HS-27A (cell line): Measurements from ENCODE around the gene UGT1A10.
"Not testable (repeated sequence)": the region's sequence is repeated elsewhere in the genome, so short reads cannot be mapped to it uniquely, and the experiment has no call there.

Source experiments
- DNase-seq: peaks from one replicate; pipeline ENCODE4 v3.0.0-alpha.2; 2012; ENCODE audit warnings: low read depth, missing footprints

UGT1A10 gene

DNA sequence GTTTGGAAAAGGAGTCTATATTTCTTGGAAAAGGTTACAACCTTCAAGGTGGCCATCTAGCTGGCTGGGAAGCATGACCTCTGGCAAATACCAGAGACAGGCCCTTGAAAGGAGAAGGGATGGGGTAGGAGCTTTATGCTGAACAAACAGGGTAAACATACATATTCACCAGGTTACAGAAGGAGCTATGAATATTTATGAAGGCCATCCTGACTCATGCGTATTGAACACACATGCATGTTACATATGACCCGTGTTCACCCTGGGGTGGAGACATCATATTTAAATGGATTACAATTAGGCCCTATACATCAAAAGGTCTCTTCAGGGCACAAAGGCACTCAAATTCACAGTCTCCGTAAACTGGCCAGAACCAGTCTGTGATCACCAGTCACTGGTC, 19.7 kb downstream of the UGT1A10 start:
- not testable (repeated sequence) for DNase-seq

GRCh38 chr2:233656443-233656842, 20.2 kb downstream of the UGT1A10 start:
- DNase-seq = no peak

DNA sequence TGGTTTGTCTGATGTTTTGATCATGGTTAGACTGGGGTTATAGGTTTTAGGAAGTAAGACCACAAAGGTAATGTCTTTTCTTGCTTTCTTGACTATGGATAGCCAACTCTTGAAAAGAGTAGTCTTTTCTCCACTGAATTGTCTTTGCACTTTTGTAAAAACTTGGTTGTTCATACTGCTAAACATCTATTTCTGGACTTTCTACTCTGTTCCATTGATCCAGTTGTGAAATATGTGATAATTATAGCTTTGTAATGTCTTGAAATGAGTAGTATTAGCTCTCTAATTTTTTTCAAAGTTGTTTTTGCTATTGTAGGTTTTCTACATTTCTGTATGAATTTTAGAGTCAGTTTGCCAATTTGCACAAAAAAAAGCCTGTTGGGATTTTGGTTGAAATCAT, 22.4 kb downstream of the UGT1A10 start:
- no peak for DNase-seq

DNA sequence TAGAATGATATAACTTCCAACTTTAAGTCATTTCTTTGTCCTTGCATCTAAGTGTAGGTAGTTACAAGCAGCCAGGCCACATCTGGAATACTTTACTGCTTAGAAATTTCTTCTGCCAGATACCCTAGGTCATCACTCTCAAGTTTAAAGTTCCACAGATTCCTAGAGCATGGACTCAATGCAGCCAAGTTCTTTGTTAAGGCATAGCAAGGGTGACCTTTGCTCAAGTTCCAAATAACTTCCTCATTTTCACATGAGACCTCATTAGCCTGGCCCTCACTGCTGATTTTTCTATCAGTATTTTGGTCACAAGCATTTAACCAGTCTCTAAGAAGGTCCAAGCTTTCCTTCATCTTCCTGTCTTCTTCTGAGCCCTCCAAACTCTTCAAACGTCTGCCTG, 27.7 kb downstream of the UGT1A10 start:
- DNase-seq = no peak

DNA sequence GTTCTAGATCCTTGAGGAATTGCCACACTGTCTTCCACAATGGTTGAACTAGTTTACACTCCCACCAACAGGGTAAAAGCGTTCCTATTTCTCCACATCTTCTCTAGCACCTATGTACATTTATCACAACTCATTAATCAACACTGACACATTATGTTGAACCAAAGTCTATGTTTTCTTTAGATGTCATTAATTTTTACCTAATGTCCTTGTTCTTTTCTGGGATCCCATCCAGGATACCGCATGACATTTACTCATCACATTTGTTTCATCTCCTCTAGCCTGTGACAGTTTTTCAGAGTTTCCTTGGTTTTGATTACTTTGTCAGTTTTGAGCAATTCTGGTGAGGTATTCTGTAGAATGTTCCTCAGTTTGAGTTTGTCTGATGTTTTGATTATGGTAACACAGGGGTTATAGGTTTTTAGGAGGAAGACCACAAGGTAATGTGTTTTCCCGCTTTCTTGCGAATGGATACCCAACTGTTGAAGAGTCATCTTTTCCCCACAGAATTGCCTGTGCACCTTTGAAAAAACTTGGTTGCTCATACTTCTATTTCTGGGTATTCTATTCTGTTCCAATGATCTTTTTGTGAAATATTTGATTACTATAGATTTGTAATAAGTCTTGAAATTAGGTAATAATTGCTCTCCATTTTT, 32.5 kb downstream of the UGT1A10 start:
- no peak for DNase-seq

DNA sequence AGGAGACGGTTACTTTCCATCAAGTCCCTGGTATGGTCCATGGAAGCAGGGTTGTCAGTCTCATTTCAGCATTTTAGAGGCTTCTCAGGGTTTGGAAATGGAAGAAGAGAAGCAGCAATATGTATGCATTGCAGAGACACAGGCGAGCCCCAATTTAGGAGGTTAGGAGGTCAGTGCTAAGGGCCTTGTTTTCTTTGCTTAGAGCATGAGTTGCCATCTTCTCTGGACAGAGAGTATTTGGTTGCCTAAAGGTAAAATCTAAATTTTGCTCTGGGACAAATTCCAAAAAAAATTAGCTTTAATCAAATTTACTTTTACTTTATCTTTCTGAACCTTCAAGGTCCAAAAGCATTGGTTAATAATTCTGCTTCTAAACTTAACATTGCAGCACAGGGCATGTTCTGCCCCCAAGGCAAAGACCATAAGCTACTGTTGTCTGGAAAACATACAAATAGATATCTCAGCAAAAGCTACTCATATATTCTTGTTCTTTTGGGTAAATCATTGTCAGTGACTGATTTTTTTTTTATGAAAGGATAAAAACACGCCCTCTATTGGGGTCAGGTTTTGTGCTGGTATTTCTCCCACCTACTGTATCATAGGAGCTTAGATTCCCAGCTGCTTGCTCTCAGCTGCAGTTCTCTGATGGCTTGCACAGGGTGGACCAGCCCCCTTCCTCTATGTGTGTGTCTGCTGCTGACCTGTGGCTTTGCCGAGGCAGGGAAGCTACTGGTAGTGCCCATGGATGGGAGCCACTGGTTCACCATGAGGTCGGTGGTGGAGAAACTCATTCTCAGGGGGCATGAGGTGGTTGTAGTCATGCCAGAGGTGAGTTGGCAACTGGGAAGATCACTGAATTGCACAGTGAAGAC, 35.3 kb downstream of the UGT1A10 start, which contains the start of gene UGT1A9:
TSS of gene UGT1A9 (plus strand) at position 609 of the 872 bp plus-strand sequence. CDS start at position 646, 37 bp downstream.
- DNase-seq = no peak

- DNase-seq = no peak
Measured at GRCh38 chr2:233672886-233673285, 36.6 kb downstream of the UGT1A10 start.

- no peak for DNase-seq
Measured at GRCh38 chr2:233673896-233674295, 37.6 kb downstream of the UGT1A10 start.

DNA sequence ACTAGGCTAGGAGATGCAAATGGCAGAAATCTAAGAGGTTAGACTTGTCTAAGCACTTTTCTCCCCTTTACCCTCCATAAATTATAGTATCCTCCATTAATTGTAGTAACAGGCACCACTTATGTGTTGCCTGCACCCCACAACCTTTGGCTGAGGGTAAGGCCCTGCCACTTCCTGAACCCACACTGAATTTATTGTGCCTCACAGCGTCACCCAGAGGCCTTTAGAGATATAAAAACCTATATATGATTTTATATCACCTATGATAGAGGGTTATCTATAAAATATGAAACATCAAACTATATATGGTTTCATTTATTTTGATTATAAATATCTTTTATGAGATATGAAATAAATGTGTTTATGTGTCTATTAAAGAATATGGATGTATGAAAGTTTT, 38.1 kb downstream of the UGT1A10 start:
- no peak for DNase-seq

DNA sequence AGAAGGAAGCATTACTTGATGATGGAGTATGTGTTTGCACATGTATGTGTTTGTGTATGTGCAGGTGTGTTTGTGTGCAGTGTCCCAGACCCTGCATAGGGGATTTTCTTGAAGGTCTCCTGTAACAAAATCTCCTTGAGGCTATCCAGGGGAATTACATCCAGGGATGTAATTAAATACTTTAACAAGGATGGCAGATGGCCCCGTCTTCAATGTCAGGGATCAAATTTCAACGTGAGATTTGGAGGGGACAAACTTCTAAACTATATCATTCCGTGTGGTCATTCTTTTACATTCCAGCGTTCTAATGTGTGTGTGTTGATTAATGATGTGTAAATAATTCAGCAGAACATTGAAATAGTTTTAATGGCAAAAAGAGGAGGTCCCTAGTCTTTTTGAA, 38.7 kb downstream of the UGT1A10 start:
- DNase-seq = no peak

GRCh38 chr2:233676046-233676445, 39.8 kb downstream of the UGT1A10 start:
- no peak for DNase-seq

DNA sequence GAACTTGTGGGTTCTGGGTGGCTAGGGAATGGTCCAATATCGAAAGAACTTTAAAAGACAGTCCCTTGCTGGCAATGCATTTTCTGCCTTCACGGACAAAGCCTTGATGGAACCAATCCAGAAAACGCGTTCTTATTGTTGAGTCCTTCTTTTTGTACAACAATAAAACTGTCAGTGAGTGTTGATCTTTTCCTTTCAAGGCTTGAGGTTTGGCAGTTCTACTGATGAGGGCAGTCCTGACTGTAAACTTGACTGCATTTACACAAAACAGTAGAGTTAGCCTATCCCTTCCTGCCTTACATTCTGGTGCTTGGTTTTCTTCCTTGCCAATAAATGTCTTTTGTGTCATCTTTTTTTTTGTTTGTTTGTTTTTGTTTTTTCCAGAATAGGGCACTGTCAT, 42.9 kb downstream of the UGT1A10 start:
- DNase-seq = no peak

DNA sequence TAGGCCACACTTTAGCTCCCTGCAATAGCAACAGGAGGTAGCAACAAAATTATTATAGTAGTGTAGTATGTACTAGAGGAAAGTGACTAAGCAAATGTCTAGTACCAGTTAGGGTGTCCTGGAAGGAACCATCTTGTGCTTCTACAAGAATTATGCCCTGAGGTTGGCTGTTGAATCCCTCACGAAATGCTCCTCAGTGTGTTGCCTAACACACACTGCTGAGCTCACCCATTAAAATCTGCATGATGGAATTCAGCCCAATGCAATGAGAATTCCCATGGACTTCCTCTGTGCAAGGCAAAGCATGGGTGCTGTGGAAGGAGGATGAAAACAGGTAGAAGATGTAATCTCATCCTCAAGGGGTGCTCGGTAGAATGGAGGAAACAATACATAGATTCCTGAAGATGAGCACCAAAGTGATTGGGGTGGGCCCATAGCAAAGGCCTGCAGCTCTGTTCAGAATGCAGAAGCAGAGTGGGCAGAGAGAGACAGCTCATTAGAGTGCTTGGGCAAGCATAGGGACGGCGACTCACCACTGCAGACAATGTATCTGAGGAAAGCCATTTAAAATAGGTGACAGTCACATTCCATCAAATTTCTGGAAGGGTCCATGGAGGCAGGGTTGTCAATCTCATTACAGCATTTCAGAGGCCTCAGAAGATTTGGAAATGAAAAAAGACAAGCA, 44.3 kb downstream of the UGT1A10 start:
- no peak for DNase-seq

DNA sequence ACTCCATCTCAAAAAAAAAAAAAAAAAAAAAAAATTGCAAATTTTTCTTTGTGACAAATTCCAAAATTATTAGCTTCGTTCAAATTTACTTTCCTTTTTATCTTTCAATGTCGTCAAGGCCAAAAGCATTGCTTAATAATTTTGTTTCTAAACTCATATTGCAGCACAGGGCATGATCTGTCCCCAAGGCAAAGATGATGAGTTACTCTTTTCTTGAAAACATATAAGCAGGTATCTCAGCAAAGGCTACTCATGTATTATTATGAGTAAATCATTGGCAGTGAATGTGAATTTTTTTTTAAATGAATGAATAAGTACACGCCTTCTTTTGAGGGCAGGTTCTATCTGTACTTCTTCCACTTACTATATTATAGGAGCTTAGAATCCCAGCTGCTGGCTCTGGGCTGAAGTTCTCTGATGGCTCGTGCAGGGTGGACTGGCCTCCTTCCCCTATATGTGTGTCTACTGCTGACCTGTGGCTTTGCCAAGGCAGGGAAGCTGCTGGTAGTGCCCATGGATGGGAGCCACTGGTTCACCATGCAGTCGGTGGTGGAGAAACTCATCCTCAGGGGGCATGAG, 45.4 kb downstream of the UGT1A10 start, which contains the start of gene UGT1A7:
TSS of gene UGT1A7 (plus strand) at position 381 of the 579 bp plus-strand sequence. CDS start at position 418, 37 bp downstream.
- no peak for DNase-seq

DNA sequence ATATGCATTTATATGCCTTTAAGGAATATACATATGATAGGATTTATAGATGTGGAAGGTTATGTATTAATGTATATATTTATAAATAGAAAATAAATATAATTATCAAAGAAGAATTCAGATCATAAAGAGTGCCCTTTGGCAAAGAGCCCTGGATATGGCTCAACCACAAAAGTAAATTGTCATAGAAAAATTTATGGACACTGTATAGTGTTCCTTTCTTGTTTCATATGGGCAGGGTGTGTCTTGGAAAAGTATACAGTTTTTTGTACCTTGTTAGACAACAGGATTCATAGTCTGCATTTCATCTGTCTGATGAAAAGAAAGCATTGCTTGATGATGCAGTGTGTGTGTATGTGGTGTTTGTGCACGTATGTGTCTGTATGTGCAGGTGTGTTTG, 48.4 kb downstream of the UGT1A10 start:
- DNase-seq = no peak

- DNase-seq = no peak
Measured at GRCh38 chr2:233686928-233687327, 50.7 kb downstream of the UGT1A10 start.

- no peak for DNase-seq
Measured at GRCh38 chr2:233688341-233688740, 52.1 kb downstream of the UGT1A10 start.

- no peak for DNase-seq
Measured at GRCh38 chr2:233689031-233689430, 52.8 kb downstream of the UGT1A10 start.

- DNase-seq = no peak
Measured at GRCh38 chr2:233689501-233689900, 53.3 kb downstream of the UGT1A10 start.

- DNase-seq = no peak
Measured at GRCh38 chr2:233690444-233690843, 54.2 kb downstream of the UGT1A10 start.

GRCh38 chr2:233691443-233692433, 55.5 kb downstream of the UGT1A10 start:
- DNase-seq = no peak
